Calu3 (cell line): ENCODE results near the gene ZNF581. TPM values are rescaled to one million over a fixed set of nuclear protein-coding genes. Genes with fewer than 3 reads are reported as not detected.

Experiments
- BruUV-seq: library from RNA; stranded (reverse); fragments of 400-500 nt; replicated peaks from 2 replicates; lab custom pipeline; 2021; lab: Mats Ljungman, UMichigan
- CTCF ChIA-PET: fragments of 300-600 bp; sonication (Branson Sonifier 250); formaldehyde crosslinking; loops from one replicate; lab custom pipeline; 2022; ENCODE audit warnings: antibody characterized with exemption; lab: Charles Lee
- DNase-seq: peaks from one replicate; pipeline ENCODE4 v3.0.0; 2022
- H3K27ac Mint-ChIP-seq: one replicate; pipeline ENCODE4 v1.8.0; 2022; ENCODE audit warnings: mixed read lengths; ENCODE audit not compliant: unreplicated experiment
- H3K27me3 Mint-ChIP-seq: one replicate; pipeline ENCODE4 v1.8.0; 2022; ENCODE audit warnings: mixed read lengths; ENCODE audit not compliant: unreplicated experiment
- H3K36me3 Mint-ChIP-seq: one replicate; pipeline ENCODE4 v1.8.0; 2022; ENCODE audit warnings: mild to moderate bottlenecking, moderate library complexity, mixed read lengths; ENCODE audit not compliant: insufficient read depth, unreplicated experiment
- H3K4me1 Mint-ChIP-seq: one replicate; pipeline ENCODE4 v1.8.0; 2022; ENCODE audit warnings: mild to moderate bottlenecking, low read depth, mixed read lengths; ENCODE audit not compliant: unreplicated experiment
- H3K4me3 Mint-ChIP-seq: one replicate; pipeline ENCODE4 v1.8.0; 2022; ENCODE audit warnings: mild to moderate bottlenecking, low read depth, moderate library complexity, mixed read lengths; ENCODE audit not compliant: unreplicated experiment
- H3K9me3 Mint-ChIP-seq: one replicate; pipeline ENCODE4 v1.8.0; 2022; ENCODE audit warnings: low read depth, mixed read lengths; ENCODE audit not compliant: unreplicated experiment
- intact Hi-C: fragments of 100-400 bp; cut with micrococcal nuclease; formaldehyde crosslinking; loops from one replicate; pipeline ENCODE4 v1.10.0; 2022; ENCODE audit not compliant: unreplicated experiment
- total RNA-seq: library from RNA; stranded (reverse); gene quantifications from 2 replicates; pipeline ENCODE4 v1.2.3, GENCODE V29; 2022
- TF ChIP-seq, protein P1 (sequence below): fragments of 200-600 bp; IDR thresholded peaks from one replicate; pipeline ENCODE4 v1.8.0; 2022; ENCODE audit warnings: antibody characterized with exemption; ENCODE audit not compliant: unreplicated experiment

Gene ZNF581
- total RNA-seq, 1 experiment from 2014 or later, result 33.1 TPM

DNA sequence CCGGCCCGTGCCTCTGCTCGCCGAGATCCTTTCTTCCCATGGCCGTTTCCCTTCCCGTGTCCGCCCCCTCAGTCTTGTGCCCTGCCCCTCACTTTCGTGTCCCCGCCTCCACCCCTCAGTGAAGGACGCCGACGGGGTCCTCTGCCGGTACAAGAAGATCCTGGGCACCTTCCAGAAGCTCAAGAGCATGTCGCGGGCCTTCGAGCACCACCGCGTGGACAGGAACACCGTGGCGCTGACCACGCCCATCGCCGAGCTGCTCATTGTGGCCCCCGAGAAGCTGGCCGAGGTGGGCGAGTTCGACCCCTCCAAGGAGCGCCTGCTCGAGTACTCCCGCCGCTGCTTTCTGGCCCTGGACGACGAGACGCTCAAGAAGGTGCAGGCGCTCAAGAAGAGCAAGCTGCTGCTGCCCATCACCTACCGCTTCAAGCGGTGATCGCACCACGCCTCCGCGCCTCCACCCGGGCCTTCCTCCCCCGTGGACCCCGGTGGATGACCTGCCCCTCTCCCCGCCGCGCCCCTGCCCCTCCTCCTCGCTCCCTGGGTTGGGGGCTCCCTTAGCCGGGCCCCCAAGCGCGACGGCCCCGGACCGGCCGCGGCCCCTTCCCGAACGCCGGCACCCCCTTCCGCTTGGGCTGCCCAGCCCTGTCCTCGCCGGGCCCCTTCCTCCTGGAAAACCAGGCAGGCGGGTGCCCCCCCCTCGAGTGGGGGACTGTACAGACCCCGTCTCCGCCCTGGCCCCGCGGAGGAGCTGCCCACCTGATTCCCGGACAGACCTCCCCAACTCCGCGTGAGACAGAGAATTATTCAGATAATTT, 9.1 kb downstream of the ZNF581 start:
- intact Hi-C loops, result loop anchor here (10.0 kb wide), 1 partner anchor 152 kb away; no protein-coding TSS in a partner anchor
- H3K27me3 Mint-ChIP-seq, result no peaks in the 10 kb centered on the region
- TF ChIP-seq, protein P1, sequence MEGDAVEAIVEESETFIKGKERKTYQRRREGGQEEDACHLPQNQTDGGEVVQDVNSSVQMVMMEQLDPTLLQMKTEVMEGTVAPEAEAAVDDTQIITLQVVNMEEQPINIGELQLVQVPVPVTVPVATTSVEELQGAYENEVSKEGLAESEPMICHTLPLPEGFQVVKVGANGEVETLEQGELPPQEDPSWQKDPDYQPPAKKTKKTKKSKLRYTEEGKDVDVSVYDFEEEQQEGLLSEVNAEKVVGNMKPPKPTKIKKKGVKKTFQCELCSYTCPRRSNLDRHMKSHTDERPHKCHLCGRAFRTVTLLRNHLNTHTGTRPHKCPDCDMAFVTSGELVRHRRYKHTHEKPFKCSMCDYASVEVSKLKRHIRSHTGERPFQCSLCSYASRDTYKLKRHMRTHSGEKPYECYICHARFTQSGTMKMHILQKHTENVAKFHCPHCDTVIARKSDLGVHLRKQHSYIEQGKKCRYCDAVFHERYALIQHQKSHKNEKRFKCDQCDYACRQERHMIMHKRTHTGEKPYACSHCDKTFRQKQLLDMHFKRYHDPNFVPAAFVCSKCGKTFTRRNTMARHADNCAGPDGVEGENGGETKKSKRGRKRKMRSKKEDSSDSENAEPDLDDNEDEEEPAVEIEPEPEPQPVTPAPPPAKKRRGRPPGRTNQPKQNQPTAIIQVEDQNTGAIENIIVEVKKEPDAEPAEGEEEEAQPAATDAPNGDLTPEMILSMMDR, result no peak
- no peak for DNase-seq
- H3K9me3 Mint-ChIP-seq, result no peaks in the 10 kb centered on the region
- peak overlapping the region; percentile 96 for H3K4me3 Mint-ChIP-seq
- peaks cover 75% of the 10 kb centered on the region for H3K36me3 Mint-ChIP-seq
- peak overlapping the region; percentile 96 for H3K27ac Mint-ChIP-seq
- peaks cover 6% of the 10 kb centered on the region for H3K4me1 Mint-ChIP-seq
- CTCF ChIA-PET, result interaction anchor here (0.6 to 0.7 kb wide), 4 partner anchors 49 to 695 kb away, joined by 3 to 7 read pairs (median 3); no protein-coding TSS in a partner anchor
- no TSS peak for BruUV-seq

DNA sequence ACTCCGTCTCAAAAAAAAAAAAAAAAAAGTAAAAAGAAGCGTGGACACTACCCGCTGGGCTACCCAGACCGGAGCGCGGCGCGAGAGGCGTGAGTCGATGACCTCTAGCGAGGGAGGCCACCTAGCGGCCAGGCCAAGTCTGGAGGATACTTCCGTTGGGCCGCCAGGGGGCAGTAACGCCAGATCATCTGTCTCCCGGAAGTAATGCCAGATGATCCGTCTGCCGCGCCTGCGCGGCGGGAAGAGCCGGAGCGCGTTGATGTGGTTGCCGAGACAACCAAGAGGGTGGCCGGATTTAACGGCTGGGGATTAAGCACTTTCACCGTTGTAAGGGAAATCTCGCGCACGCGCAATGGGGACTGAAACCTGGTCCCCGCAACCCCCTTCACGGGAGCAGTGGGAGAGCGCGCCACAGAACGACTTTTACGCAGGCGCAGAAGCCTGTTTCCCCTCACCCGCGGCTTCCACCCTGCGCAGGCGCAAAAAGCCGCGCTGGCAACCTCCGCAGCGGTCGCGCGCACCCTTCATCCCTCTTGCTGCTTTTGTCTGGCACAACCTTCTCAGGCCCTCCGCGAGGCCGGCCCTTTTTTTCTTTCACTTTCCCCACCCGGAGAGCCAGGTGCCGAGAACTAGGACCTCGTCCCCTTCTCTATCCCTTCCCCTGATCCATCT, 10.3 kb downstream of the ZNF581 start:
- H3K4me1 Mint-ChIP-seq, result peaks cover 10% of the 10 kb centered on the region
- TSS peak; percentile 86 for BruUV-seq

GRCh38 chr19:55654323-55654867, 10.9 kb downstream of the ZNF581 start:
- peaks cover 14% of the 10 kb centered on the region for H3K4me1 Mint-ChIP-seq
- DNase-seq, result peak; percentile 99
- BruUV-seq, result no TSS peak
- no peaks in the 10 kb centered on the region for H3K27me3 Mint-ChIP-seq
- H3K4me3 Mint-ChIP-seq, result peak overlapping the region; percentile 96
- H3K9me3 Mint-ChIP-seq, result no peaks in the 10 kb centered on the region
- intact Hi-C loops, result loop anchor here (10.0 kb wide), 1 partner anchor 150 kb away; no protein-coding TSS in a partner anchor
- peak overlapping the region; percentile 96 for H3K27ac Mint-ChIP-seq
- CTCF ChIA-PET, result interaction anchor here (0.6 to 1.5 kb wide), 15 partner anchors 12 to 679 kb away, joined by 3 to 15 read pairs (median 3); partner anchors contain the start of genes FIZ1 and TMEM238
- TF ChIP-seq, protein P1, result no peak
- peaks cover 71% of the 10 kb centered on the region for H3K36me3 Mint-ChIP-seq

More for the DNA sequence above, 10.3 kb downstream of the ZNF581 start:
- peaks cover 69% of the 10 kb centered on the region for H3K36me3 Mint-ChIP-seq
- TF ChIP-seq, protein P1, result peak; percentile 100
- no peaks in the 10 kb centered on the region for H3K9me3 Mint-ChIP-seq
- peak; percentile 98 for DNase-seq
- intact Hi-C loops, result loop anchor here (10.0 kb wide), 1 partner anchor 151 kb away; no protein-coding TSS in a partner anchor
- peak overlapping the region; percentile 96 for H3K4me3 Mint-ChIP-seq
- H3K27me3 Mint-ChIP-seq, result no peaks in the 10 kb centered on the region
- CTCF ChIA-PET, result interaction anchor here (0.6 to 1.5 kb wide), 19 partner anchors 11 to 697 kb away, joined by 3 to 15 read pairs (median 3); partner anchors contain the start of genes FIZ1 and TMEM238
- H3K27ac Mint-ChIP-seq, result peak overlapping the region; percentile 96
